HG03095 (cell line): ENCODE results near the gene DBH.

Experiments
- ATAC-seq: cut with Tn5 transposase; IDR thresholded peaks from one replicate; pipeline ENCODE4 v1.9.1; 2021; ENCODE audit warnings: moderate library complexity; ENCODE audit not compliant: unreplicated experiment

DBH gene

GRCh38 chr9:133604214-133604613 lies 31.9 kb upstream of the DBH start:
- ATAC-seq = no peak

DNA sequence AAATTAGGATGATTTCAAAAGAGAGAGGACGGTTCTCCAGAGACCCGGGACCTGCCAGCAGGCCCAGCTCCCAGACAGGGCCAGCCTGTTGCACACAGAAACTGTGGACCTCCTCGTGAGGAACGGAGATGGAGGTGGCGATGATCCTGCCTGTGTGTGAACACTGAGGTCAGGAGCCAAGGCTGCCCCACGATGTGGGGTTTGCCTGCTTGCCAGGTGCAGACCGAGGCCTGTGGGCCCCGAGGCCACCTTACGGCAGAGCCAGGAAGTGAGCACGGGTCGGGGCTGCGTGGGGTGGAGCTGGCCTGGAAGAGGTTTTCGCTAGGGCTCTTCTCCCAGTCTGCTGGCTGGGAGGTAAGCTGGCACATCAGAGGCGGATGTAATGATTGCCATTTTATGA lies 31.3 kb upstream of the DBH start:
- ATAC-seq = no peak

- ATAC-seq = no peak
Observed at GRCh38 chr9:133605446-133605845, 30.7 kb upstream of the DBH start.

DNA sequence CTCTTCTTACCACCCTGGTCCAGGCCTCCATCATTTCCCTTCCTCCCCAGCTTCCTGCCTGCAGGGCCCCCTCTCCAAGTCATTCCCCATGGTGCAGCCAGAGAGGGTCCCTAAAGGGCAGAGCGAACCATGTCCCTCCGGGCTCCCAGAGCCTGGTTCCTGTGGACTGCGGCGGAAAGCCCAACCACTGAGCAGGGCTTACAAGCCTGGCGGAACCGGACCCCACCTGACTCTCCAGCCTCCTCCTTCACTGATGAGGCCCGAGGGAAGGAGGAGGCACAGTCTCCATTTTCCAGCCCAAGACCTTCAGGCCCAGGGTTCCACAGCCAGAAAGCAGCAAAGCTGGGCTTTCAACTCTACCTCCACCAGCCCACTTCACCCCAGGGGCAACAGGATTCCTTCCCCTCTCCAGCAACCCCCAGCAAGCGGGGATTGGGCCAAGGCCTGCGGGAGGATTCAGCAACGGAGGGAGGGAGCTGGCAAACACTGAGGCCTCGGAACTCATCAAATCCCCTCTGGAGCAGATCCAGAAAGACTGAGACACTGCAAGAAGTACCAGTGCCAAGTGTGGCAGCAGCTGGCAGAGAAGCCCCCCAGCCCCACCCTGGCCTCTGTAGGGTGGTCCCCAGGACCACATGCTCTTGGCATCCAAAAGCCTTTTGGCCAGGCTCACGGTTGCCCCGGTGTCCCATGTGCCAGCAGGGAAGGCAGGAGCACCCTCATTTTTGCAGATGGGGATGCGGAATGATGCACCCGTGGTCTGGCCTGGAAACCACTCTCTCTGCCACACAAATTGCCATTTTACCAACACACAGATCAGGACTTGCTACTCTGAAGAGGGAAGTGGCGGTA lies 30.1 kb upstream of the DBH start:
- ATAC-seq = no peak

DNA sequence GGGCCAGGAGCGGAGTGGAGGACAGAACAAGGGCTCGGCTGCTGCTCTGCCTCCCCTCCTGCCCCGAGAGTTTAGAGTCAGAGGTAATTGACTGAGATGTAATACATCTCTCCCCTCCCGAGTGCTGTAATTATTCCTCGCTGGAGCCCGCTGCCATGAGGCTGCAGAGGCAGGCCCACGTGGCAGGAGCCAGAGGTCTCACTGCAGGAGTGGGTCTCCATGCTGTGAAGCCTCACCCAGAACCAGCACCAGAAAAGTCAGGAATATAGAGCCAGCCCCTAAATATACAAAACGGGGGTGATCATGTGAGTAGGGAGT lies 29.5 kb upstream of the DBH start:
- no peak for ATAC-seq

DNA sequence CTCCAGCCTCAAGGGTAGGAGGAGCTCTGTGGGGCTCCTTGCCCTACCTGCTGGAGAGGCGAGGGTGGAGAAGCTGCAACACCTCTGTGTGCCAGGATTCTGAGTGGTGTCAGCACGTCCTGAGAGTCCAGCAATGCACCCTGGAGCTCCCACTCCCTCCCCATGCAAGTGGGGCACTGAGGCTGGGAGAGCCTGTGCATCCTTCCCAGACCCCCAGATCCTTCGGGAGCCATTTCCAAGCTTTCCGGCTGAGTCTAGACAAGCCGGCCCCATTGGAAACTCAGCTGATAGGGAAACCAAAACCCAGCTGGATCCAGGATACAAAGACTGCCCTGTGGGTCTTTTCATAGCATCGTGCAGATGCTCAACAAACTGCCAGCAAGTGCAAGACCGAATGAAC lies 28.8 kb upstream of the DBH start:
- ATAC-seq = no peak

GRCh38 chr9:133607976-133608375 lies 28.2 kb upstream of the DBH start:
- no peak for ATAC-seq

DNA sequence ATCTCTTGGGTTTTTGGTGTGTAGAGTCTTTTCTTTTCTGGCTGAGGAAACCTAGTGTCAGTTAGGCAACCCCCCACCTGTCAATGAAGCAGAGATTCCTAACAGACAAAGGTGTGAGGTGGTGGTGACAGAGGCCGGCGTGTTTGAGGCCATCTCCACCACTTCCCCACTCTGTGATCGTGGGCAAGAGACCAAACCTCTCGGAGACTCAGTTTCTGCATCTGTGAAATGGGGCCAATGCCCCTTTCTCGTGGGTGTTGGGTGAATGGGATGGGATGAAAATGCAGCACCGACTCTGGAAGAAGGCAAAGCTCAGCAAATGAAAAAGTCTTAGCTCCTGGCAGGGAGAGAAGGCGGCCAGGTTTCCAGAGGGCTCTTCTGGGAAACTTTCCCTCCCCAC lies 27.8 kb upstream of the DBH start:
- ATAC-seq = no peak

- ATAC-seq = no peak
Observed at GRCh38 chr9:133608889-133609288, 27.3 kb upstream of the DBH start.

DNA sequence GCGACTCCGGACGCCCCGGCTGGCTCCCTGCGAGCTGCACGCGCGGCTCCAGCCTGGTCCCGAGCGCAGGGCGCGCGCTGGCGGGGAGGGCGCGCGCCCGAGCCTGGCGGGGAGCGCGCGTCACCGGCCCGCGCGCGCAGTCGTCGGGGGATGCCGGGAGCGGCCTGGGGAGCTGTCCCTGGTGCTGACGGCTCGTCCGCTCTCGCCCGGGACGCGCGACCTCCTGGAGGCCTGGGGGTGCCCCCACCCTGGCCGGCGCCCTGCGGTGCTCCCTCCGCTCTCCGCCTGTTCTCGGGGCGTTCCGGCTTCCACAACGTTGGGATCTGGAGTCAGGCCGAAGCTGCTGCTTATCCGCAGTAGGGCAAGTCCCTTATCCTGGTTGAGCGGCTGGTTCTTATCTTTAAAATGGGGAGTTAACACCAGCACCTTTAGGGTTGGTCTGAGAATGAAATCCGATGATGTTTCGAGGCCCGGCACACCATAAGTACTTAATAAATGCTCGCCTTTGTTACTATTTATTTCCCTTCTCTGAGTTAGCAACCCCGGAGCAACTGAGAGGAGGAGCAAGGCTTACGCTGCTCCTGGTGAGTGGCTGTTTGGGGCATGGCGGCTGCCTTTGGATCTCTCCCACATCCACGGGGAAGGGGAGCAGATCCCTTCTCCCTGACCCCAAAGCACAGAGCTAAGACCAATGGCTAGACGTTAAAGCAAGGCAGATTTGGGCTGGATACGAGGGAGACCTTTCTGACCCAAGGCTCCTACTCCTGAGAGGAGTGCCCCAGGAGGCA lies 26.7 kb upstream of the DBH start, which contains the start of gene FAM163B:
TSS of gene FAM163B (minus strand) at position 79 of the 788 bp plus-strand sequence. CDS start 29,166 bp downstream, outside the sequence.
- no peak for ATAC-seq

DNA sequence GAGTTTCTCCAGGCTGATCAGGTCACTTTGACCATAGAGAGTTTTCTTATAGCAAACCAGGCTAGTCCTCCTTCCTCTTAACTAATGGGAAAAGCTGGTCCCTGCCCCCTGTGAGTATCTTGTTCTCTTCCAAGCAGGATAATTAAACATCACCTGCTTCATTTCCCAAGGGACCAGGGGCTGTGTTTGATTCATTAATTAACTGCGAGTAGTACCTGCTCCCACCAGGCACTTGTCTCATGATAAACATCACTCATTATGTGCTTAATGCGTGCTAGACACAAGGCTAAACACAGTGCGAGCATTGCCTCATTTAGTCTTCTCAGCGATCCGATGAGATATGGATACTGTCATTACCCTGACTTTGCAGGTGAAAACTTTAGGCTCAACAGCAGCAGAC lies 25.3 kb upstream of the DBH start:
- no peak for ATAC-seq

DNA sequence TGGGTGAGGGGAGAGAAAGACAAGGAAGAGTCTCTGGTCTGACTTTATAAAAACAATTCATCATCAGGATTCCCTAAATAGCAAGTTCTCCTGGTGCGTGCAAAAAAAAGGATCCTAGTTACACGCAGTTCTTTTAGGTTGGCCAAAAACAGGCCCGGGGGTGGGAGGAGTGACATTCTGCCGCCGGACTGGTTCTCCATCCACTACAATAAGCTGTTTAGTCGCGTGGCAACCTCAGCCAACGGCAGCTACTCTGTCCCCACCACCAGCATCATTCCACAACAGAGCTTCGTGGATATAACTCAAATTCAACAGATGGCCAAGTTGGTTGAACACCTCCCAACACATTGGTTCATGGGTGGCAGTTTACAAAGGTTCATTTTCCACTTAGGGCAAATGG lies 24.1 kb upstream of the DBH start:
- ATAC-seq = no peak

- no peak for ATAC-seq
Observed at GRCh38 chr9:133612816-133613215, 23.3 kb upstream of the DBH start.

GRCh38 chr9:133613432-133613831 lies 22.7 kb upstream of the DBH start:
- ATAC-seq = no peak

GRCh38 chr9:133614056-133614455 lies 22.1 kb upstream of the DBH start:
- ATAC-seq = no peak

DNA sequence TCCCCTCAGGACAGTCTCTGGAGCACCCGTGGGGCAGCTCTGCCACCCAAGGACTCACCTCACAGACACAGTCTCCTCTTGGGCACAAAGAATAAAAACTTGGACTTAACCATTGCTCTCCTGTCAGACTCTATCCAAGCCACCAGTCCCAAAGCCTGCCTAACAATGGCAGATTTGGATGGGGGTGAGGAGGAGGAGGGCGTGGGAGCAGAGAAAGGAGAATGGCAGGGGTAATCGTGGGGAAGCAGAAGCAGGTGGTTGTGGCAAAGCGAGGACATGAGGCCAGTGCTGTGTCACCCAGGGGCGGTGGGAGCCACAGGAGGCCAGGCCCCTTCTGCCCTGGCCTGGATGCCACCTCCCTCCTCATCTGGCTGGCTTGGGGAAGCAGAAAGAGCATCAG lies 21.5 kb upstream of the DBH start:
- ATAC-seq = no peak

- no peak for ATAC-seq
Observed at GRCh38 chr9:133615186-133615585, 21.0 kb upstream of the DBH start.

- ATAC-seq = no peak
Observed at GRCh38 chr9:133615606-133616188, 20.5 kb upstream of the DBH start.

GRCh38 chr9:133616643-133617405 lies 19.3 kb upstream of the DBH start:
- ATAC-seq = no peak

- ATAC-seq = no peak
Observed at GRCh38 chr9:133618726-133619125, 17.4 kb upstream of the DBH start.

GRCh38 chr9:133619791-133620190 lies 16.4 kb upstream of the DBH start:
- no peak for ATAC-seq
